Measurements from ENCODE around the gene DOCK1.

- TF ChIP-seq RAD21 (IDR thresholded peaks at IDR 0.05; ENCODE audit: low read length) (no peak), CTCF (IDR thresholded peaks at IDR 0.05) (no peak), NRF1 (IDR thresholded peaks at IDR 0.05; ENCODE audit: low read depth, low read length) (no peak), POLR2AphosphoS5 (IDR thresholded peaks at IDR 0.05; ENCODE audit: low read depth, low read length) (no peak), RFX5 (IDR thresholded peaks at IDR 0.05; ENCODE audit: low read length) (no peak), MXI1 (IDR thresholded peaks at IDR 0.05; ENCODE audit: low read depth, low read length) (no peak), SMC3 (IDR thresholded peaks at IDR 0.05; ENCODE audit: low read depth, low read length) (no peak), EP300 (IDR thresholded peaks at IDR 0.05; ENCODE audit: borderline replicate concordance in 1 of 2, low read depth in 1 of 2, low read length in 1 of 2) (no peak), TAF1 (IDR thresholded peaks at IDR 0.05; ENCODE audit: borderline replicate concordance, low read depth, low read length) (no peak), RCOR1 (IDR thresholded peaks at IDR 0.05; ENCODE audit: low read length) (no peak), USF2 (IDR thresholded peaks at IDR 0.05; ENCODE audit: borderline replicate concordance, low read depth, low read length) (no peak), TCF12 (IDR thresholded peaks at IDR 0.05) (no peak)
Observed at GRCh38 chr10:127296696-127297095, 391.5 kb downstream of the DOCK1 start.

Data from SK-N-SH (cell line).